AG09319 (cell line): Measurements from ENCODE around the gene ADGRF1.

Experiments
- DNase-seq: peaks from one replicate; pipeline ENCODE4 v3.0.0-alpha.2; 2010; ENCODE audit warnings: low read depth; ENCODE audit errors: extremely low read depth
- TF ChIP-seq, protein P1 (sequence below): IDR thresholded peaks from 2 replicates; pipeline ENCODE4 v1.5.1; 2011; ENCODE audit warnings: low read depth, mild to moderate bottlenecking, inconsistent platforms, low read length, moderate library complexity

Gene ADGRF1

DNA sequence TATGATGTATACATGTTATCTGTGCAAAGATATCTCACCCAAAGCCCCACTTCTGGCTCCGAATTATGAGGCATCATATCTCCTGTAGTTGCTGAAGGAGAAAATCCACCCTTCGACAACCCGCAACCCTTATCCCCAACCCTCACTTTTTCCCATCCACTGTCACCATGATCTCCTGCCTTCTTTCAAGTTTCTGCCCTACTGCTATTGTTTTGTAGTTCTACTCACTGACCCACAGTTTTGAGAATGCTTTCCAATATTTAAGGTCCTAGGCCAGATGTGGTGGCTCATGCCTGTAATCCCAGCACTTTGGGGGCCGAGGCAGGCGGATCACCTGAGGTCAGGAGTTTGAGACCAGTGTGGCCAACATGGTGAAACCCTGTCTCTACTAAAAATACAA lies 22.2 kb downstream of the ADGRF1 start:
- TF ChIP-seq, protein P1, sequence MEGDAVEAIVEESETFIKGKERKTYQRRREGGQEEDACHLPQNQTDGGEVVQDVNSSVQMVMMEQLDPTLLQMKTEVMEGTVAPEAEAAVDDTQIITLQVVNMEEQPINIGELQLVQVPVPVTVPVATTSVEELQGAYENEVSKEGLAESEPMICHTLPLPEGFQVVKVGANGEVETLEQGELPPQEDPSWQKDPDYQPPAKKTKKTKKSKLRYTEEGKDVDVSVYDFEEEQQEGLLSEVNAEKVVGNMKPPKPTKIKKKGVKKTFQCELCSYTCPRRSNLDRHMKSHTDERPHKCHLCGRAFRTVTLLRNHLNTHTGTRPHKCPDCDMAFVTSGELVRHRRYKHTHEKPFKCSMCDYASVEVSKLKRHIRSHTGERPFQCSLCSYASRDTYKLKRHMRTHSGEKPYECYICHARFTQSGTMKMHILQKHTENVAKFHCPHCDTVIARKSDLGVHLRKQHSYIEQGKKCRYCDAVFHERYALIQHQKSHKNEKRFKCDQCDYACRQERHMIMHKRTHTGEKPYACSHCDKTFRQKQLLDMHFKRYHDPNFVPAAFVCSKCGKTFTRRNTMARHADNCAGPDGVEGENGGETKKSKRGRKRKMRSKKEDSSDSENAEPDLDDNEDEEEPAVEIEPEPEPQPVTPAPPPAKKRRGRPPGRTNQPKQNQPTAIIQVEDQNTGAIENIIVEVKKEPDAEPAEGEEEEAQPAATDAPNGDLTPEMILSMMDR, result no peak
- no peak for DNase-seq

DNA sequence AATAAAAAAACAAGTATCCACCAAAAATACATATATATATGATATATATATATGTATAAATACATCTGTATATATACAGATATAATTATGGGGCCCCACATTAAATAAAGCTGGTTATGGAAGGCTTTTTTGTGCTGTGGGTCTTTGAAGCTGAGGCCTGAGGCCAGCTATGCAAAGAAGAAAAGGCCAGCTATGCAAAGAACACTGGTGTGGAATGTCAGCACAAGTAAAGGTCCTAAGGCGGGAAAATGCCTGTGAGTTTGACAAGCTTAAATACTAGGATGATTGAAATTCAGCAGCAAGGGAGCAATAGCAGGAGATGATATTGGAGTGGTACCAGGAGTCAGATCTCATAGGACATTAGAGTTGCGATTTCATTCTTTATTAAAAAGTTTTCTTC lies 25.2 kb downstream of the ADGRF1 start:
- TF ChIP-seq, protein P1, result no peak
- DNase-seq, result no peak

DNA sequence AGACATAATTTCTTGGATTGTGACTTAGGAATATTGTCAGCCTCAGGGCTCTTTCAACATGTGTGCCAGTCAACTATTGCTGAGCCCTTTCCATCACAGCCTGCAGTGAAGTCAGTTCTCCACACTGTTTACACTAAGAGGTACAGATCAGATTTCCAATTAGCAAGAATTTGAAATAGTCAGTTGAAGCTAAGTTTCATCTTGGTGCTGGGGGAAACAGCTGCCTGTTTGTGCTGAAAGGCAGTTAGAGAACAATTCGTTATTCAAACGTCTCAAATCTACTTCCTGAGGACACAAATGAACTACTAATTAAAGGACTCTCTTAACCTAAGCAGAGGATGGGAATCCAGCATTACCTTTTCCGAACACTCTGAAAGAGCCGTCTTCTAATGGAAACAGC lies 25.9 kb downstream of the ADGRF1 start:
- no peak for DNase-seq
- TF ChIP-seq, protein P1, result no peak; the same call in 1 of the 2 replicates

DNA sequence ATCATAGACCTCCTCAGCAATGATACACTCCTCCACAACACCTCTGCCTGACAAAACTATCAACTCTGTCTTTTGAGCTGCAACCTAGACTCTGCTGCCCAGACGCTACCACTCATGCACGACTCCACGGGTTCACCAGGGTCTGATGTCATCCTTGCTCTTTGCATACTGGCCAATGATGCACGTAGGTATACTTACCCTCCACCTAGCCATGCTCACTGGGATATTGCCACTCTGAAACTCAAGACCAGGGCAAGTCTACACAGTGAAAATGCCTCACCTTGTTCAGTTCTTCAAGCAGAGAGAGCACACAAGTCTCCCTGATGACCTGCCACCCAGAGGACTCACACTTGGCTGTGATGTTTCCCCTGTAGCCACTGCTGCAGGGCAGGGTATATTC lies 27.7 kb downstream of the ADGRF1 start:
- no peak for DNase-seq
- TF ChIP-seq, protein P1, result no peak

DNA sequence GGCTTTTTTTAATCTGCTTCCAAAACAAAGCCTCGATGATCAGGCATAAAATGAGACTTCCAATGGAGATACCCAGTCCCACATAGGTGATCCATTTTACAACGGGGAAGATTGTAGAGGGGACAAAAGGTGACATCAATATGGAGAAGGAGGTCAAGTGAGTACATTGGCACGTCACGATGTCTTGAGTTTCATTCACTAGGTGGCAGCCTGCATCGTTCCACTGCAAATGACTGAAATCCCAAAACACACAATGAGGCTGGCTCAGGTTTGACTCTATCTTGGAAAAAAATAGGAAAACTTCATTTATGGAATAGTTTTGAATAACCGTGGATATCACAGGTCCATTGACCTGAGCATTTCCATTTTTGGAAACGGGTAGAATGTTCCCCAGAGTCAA lies 32.5 kb downstream of the ADGRF1 start:
- TF ChIP-seq, protein P1, result peak; percentile 2
- DNase-seq, result no peak

DNA sequence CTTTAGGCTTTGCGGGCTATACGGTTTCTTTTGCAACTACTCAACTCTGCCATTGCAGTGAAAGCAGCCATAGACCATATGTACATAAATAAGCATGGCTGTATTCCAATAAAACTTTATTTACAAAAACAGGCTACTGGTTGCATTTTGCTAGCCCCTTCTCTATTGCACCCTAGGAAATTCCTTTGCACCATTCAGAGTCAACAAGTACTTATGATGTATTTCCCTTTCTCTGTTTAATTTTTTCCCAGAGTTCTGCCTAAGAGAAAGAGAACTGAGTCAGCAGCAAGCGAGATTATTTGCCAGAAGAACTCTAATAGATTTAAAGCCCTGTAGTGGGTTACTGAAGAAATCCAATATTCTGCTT lies 33.8 kb downstream of the ADGRF1 start:
- TF ChIP-seq, protein P1, result no peak
- DNase-seq, result no peak

DNA sequence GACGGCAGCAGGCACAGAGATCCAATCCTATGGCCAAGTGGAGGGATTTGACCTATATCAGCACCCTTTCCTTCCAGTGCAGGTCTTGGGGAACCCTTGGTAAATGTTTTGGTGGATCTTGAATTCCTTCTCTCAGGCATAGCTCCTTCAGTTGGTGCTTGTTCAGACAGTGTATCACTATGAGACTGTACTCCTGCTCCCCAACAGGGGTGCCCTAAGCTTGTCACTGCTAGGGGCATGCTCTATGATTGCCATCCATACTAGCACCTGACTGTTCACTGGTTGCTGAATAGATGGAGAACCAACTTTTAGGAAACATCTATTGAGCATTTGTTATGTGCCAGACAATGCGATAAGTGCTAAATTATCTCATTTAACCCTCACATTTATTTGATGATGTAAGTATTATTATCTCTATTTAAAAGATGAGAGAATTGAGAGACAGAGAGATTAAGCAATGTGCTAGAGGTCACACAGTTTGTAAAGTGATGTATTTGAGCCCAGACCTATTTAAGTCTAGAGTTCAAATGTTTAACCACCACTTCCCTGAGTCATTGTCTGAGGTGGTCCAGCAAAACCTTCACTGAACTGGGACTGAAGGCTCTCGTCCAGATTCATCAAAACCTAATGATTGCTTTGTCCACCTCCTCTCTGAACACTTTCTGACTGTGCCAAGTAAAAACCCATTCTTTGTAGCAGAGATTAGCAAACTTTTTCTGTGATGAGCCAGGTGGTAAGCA lies 34.3 kb downstream of the ADGRF1 start:
- no peak for DNase-seq

More for the DNA sequence above, 34.3 kb downstream of the ADGRF1 start:
- TF ChIP-seq, protein P1, result no peak
